Measurements from ENCODE around the gene TMEM109. TPM values are rescaled to one million over a fixed set of nuclear protein-coding genes. Genes with fewer than 3 reads are reported as not detected.
A peak's percentile ranks its signal among the peaks of the same experiment; 100 is the strongest.

Gene TMEM109
- total and polyA plus RNA-seq, 2 of the 13 experiments (the other 11 are each of a cell fraction or from before 2014, with no cell fraction given) = 7.7 to 18.0 TPM

DNA sequence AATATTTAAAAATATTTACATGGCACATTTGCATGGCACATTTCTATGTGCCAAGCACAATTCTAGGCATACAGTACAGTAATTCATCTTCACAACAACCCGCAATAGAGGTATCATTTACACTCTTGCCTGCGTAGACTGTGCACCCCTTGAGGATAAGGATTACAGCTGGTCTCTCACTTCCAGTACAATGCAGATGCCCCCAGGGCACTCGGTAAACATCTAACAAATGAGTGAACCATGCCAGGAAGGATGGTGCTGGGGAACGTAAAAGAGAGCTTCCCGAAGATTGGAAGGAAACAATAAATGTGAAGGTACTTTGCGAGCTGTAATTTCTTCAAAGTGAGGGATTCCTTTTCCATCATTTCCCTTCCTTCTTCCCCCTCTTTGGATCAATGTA lies 8.9 kb upstream of the TMEM109 start:
- H3K36me3 ChIP-seq (replicated peaks in 1 of 2; ENCODE audit: control insufficient read depth in 1 of 2, insufficient read depth in 2 of 2, low read length in 2 of 2) = peaks cover 18 to 37% of the 10 kb centered on the region in 2 experiments; a peak in 4 of 5 replicates
- peak overlapping the region; percentile 94 for H3K27ac ChIP-seq (ENCODE audit: extremely low read length, insufficient read depth, low read length)
- FAIRE-seq = no peak
- intact Hi-C loops (cut with micrococcal nuclease; ENCODE audit: unreplicated experiment) (no loop called here), in situ Hi-C loops (cut with HindIII; ENCODE audit: extremely low pct_ligation_motif_present, low pct_unique_long_range_greater_than_20kb) (no loop called here)
- H3K79me2 ChIP-seq (ENCODE audit: insufficient read depth, low read length) = peaks cover 33% of the 10 kb centered on the region
- peak overlapping the region; percentile 70 to 88 (median 83) for H3K4me3 ChIP-seq (replicated peaks in 1 of 3; ENCODE audit: insufficient read depth in 1 of 3, low read depth in 2 of 3, low read length in 3 of 3)
- 34% methylated on average over 6 of the region's 6 CpGs for WGBS (ENCODE audit: low lambda C conversion rate)
- H3K9ac ChIP-seq (ENCODE audit: insufficient read depth, low read depth, low read length) = peak overlapping the region; percentile 95
- H2AFZ ChIP-seq (ENCODE audit: low read length) = no peak overlapping the region
- TF ChIP-seq, protein P1, sequence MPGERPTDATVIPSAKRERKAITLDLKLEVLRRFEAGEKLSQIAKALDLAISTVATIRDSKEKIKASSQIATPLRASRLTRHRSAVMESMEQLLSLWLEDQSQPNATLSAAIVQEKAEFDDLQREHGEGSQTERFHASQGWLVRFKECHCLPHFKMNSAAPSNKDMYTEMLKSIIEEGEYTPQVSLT (CRISPR knock-in tag; IDR thresholded peaks at IDR 0.05; ENCODE audit: borderline replicate concordance, low read depth) = no peak
- TF ChIP-seq ZNF354B (CRISPR knock-in tag; IDR thresholded peaks at IDR 0.05) = no peak
- no peak for TF ChIP-seq CCAR2 (optimal IDR thresholded peaks at IDR 0.05; ENCODE audit: low read depth, low read length)
- TF ChIP-seq TGIF2 (CRISPR knock-in tag; IDR thresholded peaks at IDR 0.05) = no peak
- TF ChIP-seq, protein P2, sequence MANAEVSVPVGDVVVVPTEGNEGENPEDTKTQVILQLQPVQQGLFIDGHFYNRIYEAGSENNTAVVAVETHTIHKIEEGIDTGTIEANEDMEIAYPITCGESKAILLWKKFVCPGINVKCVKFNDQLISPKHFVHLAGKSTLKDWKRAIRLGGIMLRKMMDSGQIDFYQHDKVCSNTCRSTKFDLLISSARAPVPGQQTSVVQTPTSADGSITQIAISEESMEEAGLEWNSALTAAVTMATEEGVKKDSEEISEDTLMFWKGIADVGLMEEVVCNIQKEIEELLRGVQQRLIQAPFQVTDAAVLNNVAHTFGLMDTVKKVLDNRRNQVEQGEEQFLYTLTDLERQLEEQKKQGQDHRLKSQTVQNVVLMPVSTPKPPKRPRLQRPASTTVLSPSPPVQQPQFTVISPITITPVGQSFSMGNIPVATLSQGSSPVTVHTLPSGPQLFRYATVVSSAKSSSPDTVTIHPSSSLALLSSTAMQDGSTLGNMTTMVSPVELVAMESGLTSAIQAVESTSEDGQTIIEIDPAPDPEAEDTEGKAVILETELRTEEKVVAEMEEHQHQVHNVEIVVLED (CRISPR knock-in tag; IDR thresholded peaks at IDR 0.05; ENCODE audit: borderline replicate concordance) = no peak
- TF ChIP-seq, protein P3, sequence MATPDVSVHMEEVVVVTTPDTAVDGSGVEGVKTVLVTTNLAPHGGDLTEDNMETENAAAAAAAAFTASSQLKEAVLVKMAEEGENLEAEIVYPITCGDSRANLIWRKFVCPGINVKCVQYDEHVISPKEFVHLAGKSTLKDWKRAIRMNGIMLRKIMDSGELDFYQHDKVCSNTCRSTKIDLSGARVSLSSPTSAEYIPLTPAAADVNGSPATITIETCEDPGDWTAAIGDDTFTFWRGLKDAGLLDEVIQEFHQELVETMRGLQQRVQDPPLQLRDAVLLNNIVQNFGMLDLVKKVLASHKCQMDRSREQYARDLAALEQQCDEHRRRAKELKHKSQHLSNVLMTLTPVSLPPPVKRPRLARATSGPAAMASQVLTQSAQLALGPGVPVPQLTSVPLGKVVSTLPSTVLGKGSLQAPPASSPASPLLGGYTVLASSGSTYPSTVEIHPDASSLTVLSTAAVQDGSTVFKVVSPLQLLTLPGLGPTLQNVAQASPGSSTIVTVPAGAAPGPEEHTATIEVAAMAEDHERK (CRISPR knock-in tag; IDR thresholded peaks at IDR 0.05; ENCODE audit: low read depth) = no peak
- no peak for TF ChIP-seq NKX3-1 (CRISPR knock-in tag; IDR thresholded peaks at IDR 0.05)
- no peak for TF ChIP-seq ZFYVE20 (CRISPR knock-in tag; IDR thresholded peaks at IDR 0.05; ENCODE audit: borderline replicate concordance, low read depth)
- TF ChIP-seq HNF4A (CRISPR knock-in tag; IDR thresholded peaks at IDR 0.05) = no peak
- TF ChIP-seq FOXP1 (IDR thresholded peaks at IDR 0.05) = no peak
- no peak for TF ChIP-seq FOXP1 (CRISPR knock-in tag; IDR thresholded peaks at IDR 0.05)
- ChIA-PET POLR2A (interaction anchor here (0.7 to 1.6 kb wide), 3 partner anchors 9 to 19 kb away, joined by 3 to 4 read pairs (median 3); partner anchors contain the start of genes TMEM109 and TMEM132A), CTCF (ENCODE audit: low intra/inter-chr PET ratio, low total read pairs) (no interaction called here)
- peaks cover 34% of the 10 kb centered on the region for H3K4me1 ChIP-seq (ENCODE audit: insufficient read depth, low read length)
- BruUV-seq (replicated peaks) = no TSS peak
- no peaks in the 10 kb centered on the region for H3K9me3 ChIP-seq (ENCODE audit: low read length)
- H3K27me3 ChIP-seq (ENCODE audit: control insufficient read depth in 1 of 2, insufficient read depth in 2 of 2, low read length in 2 of 2) = no peaks in the 10 kb centered on the region
- H3K4me2 ChIP-seq (ENCODE audit: low read depth, low read length) = peak overlapping the region; percentile 89
- no peak for ATAC-seq
- no peak for DNase-seq (ENCODE audit: low spot score)
- H4K20me1 ChIP-seq (ENCODE audit: insufficient read depth, low read length) = peaks cover 17% of the 10 kb centered on the region
